Immature natural killer cell (primary cell): ENCODE data around the gene NAGK. TPM values are rescaled to one million over a fixed set of nuclear protein-coding genes. Genes with fewer than 3 reads are reported as not detected.
"Not testable (repeated sequence)": the region's sequence is repeated elsewhere in the genome, so short reads cannot be mapped to it uniquely, and the experiment has no call there.

Source experiments
- DNase-seq, 3 donors: peaks; one replicate each; pipeline ENCODE4 v3.0.0; 2022; ENCODE audit warnings: mixed read lengths in 1 of 3
- H3K27ac Mint-ChIP-seq, 6 donors: one replicate each; pipeline ENCODE4 v1.8.0; 2020; ENCODE audit warnings: mixed read lengths in 6 of 6, mild to moderate bottlenecking in 5 of 6, inconsistent platforms in 4 of 6, moderate library complexity in 3 of 6
- H3K27me3 Mint-ChIP-seq, 3 donors: one replicate each; pipeline ENCODE4 v1.8.0; 2020 to 2021; ENCODE audit warnings: low read depth in 3 of 3, mild to moderate bottlenecking in 3 of 3, mixed read lengths in 3 of 3, moderate library complexity in 3 of 3, inconsistent platforms in 1 of 3
- H3K36me3 Mint-ChIP-seq, 3 donors: one replicate each; pipeline ENCODE4 v1.8.0; 2020; ENCODE audit warnings: mixed read lengths in 3 of 3, inconsistent platforms in 2 of 3, mild to moderate bottlenecking in 2 of 3
- H3K4me1 Mint-ChIP-seq, 2 donors: one replicate each; pipeline ENCODE4 v1.8.0; 2020; ENCODE audit warnings: inconsistent platforms in 2 of 2, mild to moderate bottlenecking in 2 of 2, mixed read lengths in 2 of 2, moderate library complexity in 1 of 2
- H3K4me3 Mint-ChIP-seq, 5 donors: one replicate each; pipeline ENCODE4 v1.8.0; 2020; ENCODE audit warnings: mild to moderate bottlenecking in 5 of 5, mixed read lengths in 5 of 5, inconsistent platforms in 3 of 5, moderate library complexity in 3 of 5
- H3K9me3 Mint-ChIP-seq, 6 donors: one replicate each; pipeline ENCODE4 v1.8.0; 2020; ENCODE audit warnings: mild to moderate bottlenecking in 6 of 6, mixed read lengths in 6 of 6, inconsistent platforms in 4 of 6, moderate library complexity in 3 of 6
- polyA plus RNA-seq, 3 donors: library from polyadenylated mRNA; unstranded; fragments of 300-500 nt; fragmentation: Illumina TruSeq; gene quantifications; one replicate each; pipeline ENCODE4 v1.2.3, GENCODE V29; 2021

NAGK gene
- polyA plus RNA-seq, result 10 to 100 TPM; 68.5 to 85.7 (median 79.4) TPM

DNA sequence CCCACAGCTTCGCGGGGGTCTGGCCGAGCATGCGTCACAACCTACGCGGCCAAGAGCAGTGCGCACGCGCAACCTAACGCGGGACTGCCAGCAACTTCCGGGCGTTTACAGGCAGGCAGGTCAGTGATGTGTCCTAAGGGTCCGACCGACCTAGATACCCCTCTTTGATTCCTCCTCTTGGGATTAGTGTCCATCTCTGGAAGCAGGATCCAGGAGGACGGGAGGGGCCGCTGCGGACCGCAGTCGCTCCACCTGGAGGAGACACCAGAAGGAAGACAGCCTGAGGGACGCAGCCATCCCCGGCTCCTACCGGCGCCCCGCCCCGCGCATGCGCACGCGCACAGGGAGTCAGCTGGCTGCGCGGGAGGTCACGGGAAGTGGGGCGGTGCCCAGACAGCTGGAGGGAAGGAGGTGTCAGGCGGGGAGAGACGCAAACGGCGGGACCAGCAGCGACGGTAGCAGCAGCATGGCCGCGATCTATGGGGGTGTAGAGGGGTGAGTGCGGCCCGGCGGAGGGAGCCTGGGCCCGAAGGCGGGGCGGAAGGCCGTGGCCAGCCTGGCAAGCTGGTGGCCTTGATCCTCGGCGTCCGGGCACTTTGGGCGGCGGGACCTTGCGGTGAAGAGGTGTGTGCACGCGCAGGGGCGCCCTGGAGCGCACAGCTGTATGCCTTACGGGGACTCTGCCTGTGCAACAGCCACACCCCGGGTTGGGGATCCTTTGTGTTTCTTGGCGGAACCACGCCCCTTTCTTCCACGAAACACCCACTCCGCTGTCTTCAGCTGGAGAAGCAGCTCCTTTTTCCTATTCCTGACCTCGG lies at the start of gene NAGK:
Gene NAGK (plus strand): TSS at position 431 of the 818 bp plus-strand sequence. CDS start 36 bp downstream, at position 467.
- Mint-ChIP-seq H3K27me3 (peaks cover 6 to 9% (median 9%) of the 10 kb centered on the region in 3 donors), H3K27ac (peak within 1 kb of the TSS; percentile 96 to 100 (median 100)), H3K9me3 (peaks cover 0 to 1% (median 0%) of the 10 kb centered on the region in 6 donors), H3K4me1 (peaks cover 50 to 65% of the 10 kb centered on the region in 2 donors), H3K4me3 (peak within 1 kb of the TSS; percentile 96 to 98 (median 97)), H3K36me3 (peaks cover 0 to 1% (median 0%) of the 10 kb centered on the region in 3 donors)
- DNase-seq, result peak; percentile 99 to 100 (median 99)

DNA sequence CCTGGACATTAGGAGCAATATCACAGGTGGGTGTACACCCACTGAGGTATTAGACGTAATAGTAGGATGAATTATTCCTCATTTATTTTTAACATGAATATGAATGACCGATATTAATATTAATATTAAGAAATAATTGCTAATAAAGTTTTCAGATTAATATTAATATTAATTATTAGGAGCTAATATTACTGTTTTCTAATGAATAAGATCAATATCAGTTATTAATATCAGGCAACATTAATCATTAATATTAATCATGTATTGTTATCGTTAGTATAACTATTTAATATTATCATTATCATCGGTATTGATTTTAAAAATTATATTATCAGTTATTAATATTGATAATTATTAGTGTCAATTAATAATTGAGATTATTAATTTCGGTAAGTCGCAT lies 48.5 kb upstream of the NAGK start:
- not testable (repeated sequence) for H3K27ac Mint-ChIP-seq, H3K36me3 Mint-ChIP-seq, H3K27me3 Mint-ChIP-seq, DNase-seq, H3K4me3 Mint-ChIP-seq, H3K4me1 Mint-ChIP-seq, H3K9me3 Mint-ChIP-seq

DNA sequence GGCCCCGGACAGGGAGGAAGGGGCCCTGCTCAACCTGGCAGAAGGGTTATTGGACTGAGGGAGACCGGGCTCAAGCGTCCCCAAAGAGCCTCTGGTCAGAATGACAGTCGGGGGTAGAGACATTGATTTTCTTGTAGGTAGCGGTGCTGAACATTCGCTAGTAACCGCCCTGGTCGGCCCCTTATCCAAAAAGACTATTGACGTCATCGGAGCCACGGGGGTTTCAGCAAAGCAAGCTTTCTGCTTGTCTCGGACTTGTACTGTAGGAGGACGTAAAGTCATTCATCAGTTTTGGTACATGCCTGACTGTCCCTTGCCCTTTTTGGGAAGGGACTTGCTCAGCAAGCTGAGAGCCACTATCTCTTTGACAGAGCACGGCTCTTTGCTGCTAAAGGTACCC lies 47.1 kb upstream of the NAGK start:
- not testable (repeated sequence) for H3K4me3 Mint-ChIP-seq

DNA sequence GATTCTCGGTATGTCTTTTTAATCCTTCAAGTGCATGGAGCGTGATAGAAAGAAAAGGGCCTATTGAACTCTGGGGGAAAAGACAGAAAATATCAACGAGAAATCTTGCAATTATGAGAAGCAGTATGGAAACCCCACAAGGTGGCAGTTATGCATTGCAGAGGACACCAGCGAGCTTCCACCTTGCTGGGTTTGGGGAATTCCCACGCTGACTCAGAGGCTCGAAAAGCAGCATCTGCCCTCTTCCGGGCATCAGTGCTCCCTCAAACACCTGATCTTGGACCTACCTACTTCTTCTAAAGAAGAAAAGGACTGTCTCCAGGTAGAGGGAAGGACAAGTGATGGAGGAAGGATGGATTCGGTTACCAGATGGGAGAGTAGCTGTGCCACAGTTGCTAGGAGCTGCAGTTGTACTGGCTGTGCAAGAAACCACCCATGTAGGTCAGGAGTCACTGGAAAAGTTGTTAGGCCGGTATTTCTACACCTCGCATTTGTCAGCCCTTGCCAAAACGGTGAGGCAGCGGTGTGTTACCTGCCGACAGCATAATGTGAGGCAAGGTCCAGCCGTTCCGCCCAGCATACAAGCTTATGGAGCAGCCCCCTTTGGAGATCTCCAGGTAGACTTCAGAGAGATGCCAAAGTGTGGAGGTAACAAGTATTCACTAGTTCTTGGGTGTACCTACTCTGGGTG lies 44.8 kb upstream of the NAGK start:
- not testable (repeated sequence) for H3K9me3 Mint-ChIP-seq, H3K4me3 Mint-ChIP-seq, H3K27ac Mint-ChIP-seq, H3K36me3 Mint-ChIP-seq, H3K27me3 Mint-ChIP-seq, H3K4me1 Mint-ChIP-seq
- DNase-seq, result peak in 1 of 3 donors; percentile 9

More for the DNA sequence above, 47.1 kb upstream of the NAGK start:
- not testable (repeated sequence) for H3K4me1 Mint-ChIP-seq, H3K27ac Mint-ChIP-seq, H3K9me3 Mint-ChIP-seq, H3K27me3 Mint-ChIP-seq, DNase-seq, H3K36me3 Mint-ChIP-seq

DNA sequence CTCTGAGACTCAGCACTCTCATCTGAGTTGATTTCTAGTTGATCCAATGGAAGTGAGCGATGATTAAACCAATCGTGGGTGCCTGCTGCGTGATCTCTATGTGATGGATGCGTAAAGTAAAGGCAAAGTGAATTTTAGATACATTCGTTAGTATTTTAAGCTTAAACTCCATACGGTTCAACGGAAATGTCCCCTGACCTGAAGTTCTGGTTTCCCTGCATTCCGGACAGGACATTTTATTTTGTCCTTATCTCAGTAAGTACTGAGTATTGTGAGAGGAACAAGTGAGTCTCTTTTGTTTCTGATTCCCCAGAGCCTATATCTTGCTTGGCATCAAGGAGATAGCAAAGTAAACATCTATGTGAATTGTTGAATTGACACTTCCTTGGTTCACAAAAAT lies 32.2 kb upstream of the NAGK start:
- not testable (repeated sequence) for H3K27me3 Mint-ChIP-seq, DNase-seq, H3K36me3 Mint-ChIP-seq, H3K4me3 Mint-ChIP-seq, H3K4me1 Mint-ChIP-seq, H3K27ac Mint-ChIP-seq, H3K9me3 Mint-ChIP-seq

DNA sequence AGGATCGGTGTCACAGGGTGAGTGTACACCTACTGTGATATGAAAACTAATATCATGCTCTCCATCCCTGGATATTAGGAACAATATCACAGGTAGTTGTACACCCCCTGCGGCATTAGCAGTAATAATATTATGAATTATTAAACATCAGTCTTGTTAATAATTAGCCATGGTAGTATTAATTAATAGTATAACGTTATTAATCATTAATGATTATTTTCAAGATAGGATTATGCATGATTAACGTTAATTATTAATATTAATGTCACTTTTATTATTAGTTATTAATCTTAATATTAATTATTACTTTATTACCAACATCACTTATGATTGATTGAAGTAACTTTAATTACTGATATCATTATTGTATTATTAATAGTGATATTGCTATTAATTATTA lies 26.2 kb upstream of the NAGK start:
- H3K4me1 Mint-ChIP-seq, result no peaks in the 10 kb centered on the region
- no peak overlapping the region for H3K27ac Mint-ChIP-seq

DNA sequence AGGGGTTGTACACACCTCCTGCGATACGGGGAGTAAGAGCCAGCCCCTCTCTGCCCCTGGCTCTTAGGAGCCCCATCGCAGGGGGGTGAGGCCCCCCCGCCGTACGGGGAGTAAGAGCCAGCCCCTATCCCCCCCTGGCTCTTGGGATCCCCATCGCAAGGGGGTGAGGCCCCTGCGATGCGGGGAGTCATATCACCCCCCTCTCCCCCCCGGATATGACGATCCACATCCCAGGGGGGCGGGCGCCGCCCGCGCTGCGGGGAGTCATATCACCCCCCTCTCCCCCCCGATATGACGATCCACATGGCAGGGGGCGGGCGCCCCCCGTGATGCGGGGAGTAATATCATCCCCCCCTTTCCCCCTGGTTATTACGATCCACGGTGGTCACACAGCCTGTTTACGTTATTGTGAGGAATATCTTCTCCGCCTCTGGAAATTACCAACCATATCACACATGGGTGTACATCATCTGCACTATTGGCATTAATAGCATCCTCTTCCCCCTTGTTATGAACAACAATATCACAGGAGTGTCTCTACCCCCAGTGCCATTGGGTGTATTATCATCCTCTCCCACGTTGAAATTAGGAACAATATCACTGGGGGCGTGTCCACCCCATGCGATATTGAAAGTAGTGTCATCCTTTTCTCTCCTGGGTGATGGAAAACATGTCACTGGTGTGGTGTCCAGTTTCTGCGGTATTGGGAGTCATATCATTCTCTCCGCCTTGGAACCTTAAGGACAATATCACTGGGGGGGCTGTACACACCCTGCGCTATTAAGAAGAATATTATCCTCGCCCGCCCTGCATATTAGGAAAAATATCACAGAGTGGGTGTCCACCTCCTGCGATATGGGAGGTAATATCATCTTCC lies 24.7 kb upstream of the NAGK start:
- no peaks in the 10 kb centered on the region for H3K9me3 Mint-ChIP-seq
- H3K27ac Mint-ChIP-seq, result no peak overlapping the region
- H3K27me3 Mint-ChIP-seq, result peaks cover 1 to 4% (median 4%) of the 10 kb centered on the region in 3 donors
- H3K4me3 Mint-ChIP-seq, result no peak overlapping the region
- H3K4me1 Mint-ChIP-seq, result no peaks in the 10 kb centered on the region
- H3K36me3 Mint-ChIP-seq, result no peaks in the 10 kb centered on the region
- DNase-seq, result no peak

More for the DNA sequence above, 26.2 kb upstream of the NAGK start:
- no peaks in the 10 kb centered on the region for H3K36me3 Mint-ChIP-seq
- H3K9me3 Mint-ChIP-seq, result no peaks in the 10 kb centered on the region
- no peak for DNase-seq
- H3K4me3 Mint-ChIP-seq, result no peak overlapping the region
- H3K27me3 Mint-ChIP-seq, result peaks cover 1 to 4% (median 4%) of the 10 kb centered on the region in 3 donors

DNA sequence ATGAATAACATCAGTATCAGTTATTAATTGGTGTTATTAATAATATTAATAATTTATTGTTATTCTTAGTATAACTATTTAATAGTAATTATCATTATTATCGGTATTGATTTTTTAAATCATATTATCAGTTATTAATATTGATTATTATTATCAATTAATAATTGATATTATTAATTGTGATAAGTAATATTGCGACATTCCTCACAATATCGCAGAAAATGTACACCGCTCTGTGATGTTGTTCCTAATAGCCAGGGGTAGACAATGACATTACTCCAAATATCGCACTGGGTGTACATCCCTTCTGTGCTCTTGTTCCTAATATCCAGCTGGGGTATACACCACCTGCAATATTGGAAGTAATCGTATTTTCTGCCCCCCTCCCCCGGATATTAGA lies 23.3 kb upstream of the NAGK start:
- no peak overlapping the region for H3K27ac Mint-ChIP-seq
- DNase-seq, result no peak
- H3K4me1 Mint-ChIP-seq, result no peaks in the 10 kb centered on the region
- H3K9me3 Mint-ChIP-seq, result no peaks in the 10 kb centered on the region
- no peaks in the 10 kb centered on the region for H3K36me3 Mint-ChIP-seq
- no peak overlapping the region for H3K4me3 Mint-ChIP-seq
- H3K27me3 Mint-ChIP-seq, result peaks cover 1 to 8% (median 4%) of the 10 kb centered on the region in 3 donors

DNA sequence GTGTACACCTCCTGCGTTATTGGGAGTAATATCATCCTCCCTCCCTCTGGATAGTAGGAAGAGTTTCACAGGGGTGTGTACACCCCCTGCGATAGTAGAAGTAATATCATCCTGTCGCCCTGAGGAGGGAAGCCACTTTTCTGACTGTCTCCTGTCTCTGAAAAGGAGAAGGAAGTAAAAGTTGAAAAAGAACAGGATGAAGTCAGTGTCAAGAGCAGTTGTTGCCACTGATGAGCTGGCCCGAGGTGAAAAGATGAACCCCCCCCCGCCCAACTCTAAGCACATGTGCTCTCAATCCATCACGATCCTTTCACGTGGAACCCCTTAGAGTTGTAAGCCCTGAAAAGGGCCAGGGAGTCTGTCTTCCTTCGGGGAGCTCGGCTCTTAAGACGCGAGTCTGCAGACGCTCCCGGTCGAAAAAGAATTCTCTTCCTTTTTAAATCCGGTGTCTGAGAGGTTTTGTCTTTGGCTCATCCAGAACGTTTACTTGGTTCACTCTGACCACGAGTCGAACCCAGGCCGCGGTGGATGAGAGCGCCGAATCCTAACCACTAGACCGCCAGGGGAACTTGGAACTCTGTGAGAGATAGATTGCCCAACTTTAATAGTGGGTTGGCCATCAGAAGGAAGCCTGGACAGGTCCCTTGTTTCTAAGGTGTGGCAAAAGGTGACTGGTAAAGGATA lies 22.4 kb upstream of the NAGK start:
- Mint-ChIP-seq H3K27ac (no peak overlapping the region), H3K27me3 (peaks cover 1 to 8% (median 4%) of the 10 kb centered on the region in 3 donors), H3K9me3 (no peaks in the 10 kb centered on the region), H3K4me3 (no peak overlapping the region), H3K36me3 (no peaks in the 10 kb centered on the region), H3K4me1 (no peaks in the 10 kb centered on the region)
- no peak for DNase-seq

DNA sequence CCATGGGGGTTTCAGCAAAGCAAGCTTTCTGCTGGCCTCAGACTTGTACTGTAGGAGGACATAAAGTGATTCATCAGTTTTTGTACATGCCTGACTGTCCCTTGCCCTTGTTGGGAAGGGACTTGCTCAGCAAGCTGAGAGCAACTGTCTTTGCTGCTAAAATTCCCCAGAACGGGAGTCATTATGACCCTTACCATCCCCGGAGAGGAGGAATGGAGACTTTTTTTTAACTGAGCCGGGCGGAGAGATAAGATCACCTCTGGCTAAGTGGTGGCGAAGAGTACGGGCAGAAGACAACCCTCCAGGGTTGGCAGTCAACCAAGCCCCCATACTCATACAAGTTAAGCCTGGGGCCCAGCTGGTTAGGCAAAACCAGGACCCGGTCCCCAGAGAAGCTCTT lies 20.4 kb upstream of the NAGK start:
- H3K36me3 Mint-ChIP-seq, result no peaks in the 10 kb centered on the region
- no peak for DNase-seq
- no peaks in the 10 kb centered on the region for H3K4me1 Mint-ChIP-seq
- peaks cover 1 to 8% (median 4%) of the 10 kb centered on the region in 3 donors for H3K27me3 Mint-ChIP-seq
- H3K9me3 Mint-ChIP-seq, result no peaks in the 10 kb centered on the region
- no peak overlapping the region for H3K27ac Mint-ChIP-seq
- no peak overlapping the region for H3K4me3 Mint-ChIP-seq

DNA sequence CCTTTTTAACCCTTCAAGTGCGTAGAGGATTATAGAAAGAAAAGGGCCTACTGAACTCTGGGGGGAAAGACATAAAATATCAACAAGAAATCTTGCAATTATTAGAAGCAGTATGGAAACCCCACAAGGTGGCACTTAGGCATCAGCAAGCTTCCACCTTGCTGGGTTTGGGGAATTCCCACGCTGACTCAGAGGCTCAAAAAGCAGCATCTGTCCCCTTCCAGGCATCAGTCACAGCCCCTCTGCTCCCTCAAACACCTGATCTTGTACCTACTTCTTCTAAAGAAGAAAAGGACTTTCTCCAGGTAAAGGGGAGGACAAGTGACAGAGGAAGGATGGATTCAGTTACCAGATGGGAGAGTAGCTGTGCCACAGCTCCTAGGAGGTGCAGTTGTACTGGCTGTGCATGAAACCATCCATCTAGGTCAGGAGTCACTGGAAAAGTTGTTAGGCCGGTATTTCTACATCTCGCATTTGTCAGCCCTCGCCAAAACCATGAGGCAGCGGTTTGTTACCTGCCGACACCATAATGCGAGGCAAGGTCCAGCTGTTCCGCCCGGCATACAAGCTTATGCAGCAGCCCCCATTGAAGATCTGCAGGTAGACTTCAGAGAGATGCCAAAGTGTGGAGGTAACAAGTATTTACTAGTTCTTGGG lies 18.6 kb upstream of the NAGK start:
- H3K36me3 Mint-ChIP-seq, H3K27me3 Mint-ChIP-seq, DNase-seq, H3K9me3 Mint-ChIP-seq, H3K27ac Mint-ChIP-seq, H3K4me3 Mint-ChIP-seq, H3K4me1 Mint-ChIP-seq: not testable (repeated sequence)

DNA sequence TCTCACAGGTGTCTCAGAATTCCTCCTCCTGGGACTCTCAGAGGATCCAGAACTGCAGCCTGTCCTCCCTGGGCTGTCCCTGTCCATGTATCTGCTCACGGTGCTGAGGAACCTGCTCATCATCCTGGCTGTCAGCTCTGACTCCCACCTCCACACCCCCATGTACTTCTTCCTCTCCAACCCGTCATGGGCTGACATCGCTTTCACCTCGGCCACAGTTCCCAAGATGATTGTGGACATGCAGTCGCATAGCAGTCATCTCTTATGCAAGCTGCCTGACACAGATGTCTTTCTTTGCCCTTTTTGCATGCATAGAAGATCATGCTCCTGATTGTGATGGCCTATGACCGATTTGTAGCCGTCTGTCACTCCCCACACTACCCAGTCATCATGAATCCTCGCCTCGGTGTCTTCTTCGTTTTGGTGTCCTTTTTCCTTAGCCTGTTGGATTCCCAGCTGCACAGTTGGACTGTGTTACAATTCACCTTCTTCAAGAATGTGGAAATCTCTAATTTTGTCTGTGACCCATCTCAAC lies 13.2 kb upstream of the NAGK start:
- H3K27ac Mint-ChIP-seq, result peak overlapping the region in 1 of 6 donors; percentile 74
- not testable (repeated sequence) for H3K4me3 Mint-ChIP-seq, H3K36me3 Mint-ChIP-seq, H3K4me1 Mint-ChIP-seq, H3K27me3 Mint-ChIP-seq, DNase-seq, H3K9me3 Mint-ChIP-seq

DNA sequence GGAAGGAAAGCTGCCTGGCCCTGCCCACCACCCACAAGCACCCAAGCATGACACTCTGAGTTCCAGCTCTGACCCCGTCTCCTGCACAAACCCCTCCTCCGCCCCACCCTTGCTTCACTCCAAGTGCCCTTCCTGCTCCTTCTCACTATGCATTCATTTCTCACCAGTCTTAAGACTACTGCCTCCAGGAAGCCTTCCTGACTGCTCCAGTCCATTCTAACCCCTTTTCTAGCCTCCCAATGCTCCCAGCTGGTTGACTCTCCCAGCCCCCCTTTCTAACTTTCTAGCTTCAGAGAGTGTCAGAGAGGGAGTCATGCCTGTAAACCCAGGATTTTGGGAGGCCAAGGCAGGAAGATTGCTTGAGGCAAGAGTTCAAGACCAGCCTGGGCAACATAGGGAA lies 8.2 kb upstream of the NAGK start:
- Mint-ChIP-seq H3K36me3 (no peaks in the 10 kb centered on the region), H3K27ac (no peak overlapping the region), H3K9me3 (no peaks in the 10 kb centered on the region), H3K27me3 (peaks cover 0 to 10% (median 4%) of the 10 kb centered on the region in 3 donors), H3K4me3 (no peak overlapping the region), H3K4me1 (no peaks in the 10 kb centered on the region)
- DNase-seq, result no peak
